Globus pallidus (tissue), 1 donor: ENCODE measurements around the gene OPRM1.
A peak's percentile ranks its signal among the peaks of the same experiment; 100 is the strongest.
"Not testable (repeated sequence)": the region's sequence is repeated elsewhere in the genome, so short reads cannot be mapped to it uniquely, and the experiment has no call there.

Source experiments
- DNase-seq: peaks from one replicate; pipeline ENCODE4 v3.0.0-alpha.2; 2015; ENCODE audit warnings: low spot score

The OPRM1 gene

DNA sequence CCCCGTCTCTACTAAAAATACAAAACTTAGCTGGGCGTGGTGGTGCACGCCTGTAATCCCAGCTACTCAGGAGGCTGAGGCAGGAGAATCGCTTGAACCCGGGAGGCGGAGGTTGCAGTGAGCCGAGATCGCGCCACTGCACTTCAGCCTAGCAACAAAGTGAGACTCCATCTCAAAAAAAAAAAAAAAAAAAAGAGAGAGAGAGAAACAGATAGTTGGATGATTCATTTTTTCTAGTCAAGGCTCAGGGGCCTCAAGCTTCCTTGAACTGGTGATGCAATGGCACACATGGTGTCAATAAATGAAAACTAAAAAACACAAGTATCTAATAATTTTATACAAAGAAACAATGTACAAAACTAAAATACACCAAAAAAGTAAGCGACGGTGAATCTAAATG lies 202.0 kb downstream of the OPRM1 start:
- not testable (repeated sequence) for DNase-seq

DNA sequence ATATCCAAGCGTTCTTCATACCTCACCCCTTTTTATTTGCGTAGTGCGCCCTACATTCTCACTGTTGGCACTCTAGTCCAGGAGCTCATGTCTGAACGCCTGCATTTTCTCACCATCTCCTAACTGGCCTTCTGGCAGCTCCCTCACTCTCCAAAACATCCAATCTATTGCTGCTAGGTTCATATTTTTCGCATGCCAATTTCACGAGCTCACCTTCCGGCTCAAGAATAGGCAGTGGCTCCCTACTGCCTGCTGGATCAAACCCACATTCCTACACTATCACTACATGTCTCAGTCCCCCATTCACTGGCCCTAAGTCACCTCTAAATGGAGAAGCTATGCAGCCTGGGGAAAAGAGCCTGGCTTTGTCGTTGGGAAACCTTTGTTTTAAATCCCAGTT lies 202.5 kb downstream of the OPRM1 start:
- no peak for DNase-seq

DNA sequence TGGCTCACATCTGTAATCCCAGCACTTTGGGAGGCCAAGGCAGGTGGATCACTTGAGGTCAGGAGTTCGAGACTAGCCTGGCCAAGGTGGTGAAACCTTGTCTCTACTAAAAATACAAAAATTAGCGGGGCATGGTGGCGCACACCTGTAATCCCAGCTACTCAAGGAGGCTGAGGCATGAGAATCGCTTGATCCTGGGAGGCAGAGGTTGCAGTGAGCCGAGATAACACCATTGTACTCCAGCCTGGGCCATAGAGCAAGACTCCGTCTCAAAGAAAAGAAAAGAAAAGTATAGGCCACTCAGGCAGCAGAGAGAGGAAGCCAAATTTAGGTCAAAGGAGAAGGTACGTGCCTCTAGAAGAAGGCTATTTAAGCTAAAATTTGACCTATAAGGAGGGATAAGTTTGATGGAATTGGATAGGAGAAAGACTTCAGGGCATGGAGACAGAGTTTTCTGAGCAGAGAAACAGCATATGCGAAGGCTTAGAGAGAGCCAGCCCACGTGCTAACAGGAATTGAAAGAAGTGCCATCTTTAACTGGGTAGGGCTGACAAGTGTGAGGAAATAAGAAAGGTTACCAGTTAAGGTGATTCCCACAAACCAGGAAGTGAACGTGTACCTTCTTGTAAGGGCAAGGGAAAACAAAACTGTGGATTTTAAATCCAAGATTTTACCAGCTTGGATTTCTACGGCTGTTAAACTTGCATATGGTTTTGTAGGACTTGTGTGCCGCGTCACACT lies 203.7 kb downstream of the OPRM1 start:
- DNase-seq = no peak

DNA sequence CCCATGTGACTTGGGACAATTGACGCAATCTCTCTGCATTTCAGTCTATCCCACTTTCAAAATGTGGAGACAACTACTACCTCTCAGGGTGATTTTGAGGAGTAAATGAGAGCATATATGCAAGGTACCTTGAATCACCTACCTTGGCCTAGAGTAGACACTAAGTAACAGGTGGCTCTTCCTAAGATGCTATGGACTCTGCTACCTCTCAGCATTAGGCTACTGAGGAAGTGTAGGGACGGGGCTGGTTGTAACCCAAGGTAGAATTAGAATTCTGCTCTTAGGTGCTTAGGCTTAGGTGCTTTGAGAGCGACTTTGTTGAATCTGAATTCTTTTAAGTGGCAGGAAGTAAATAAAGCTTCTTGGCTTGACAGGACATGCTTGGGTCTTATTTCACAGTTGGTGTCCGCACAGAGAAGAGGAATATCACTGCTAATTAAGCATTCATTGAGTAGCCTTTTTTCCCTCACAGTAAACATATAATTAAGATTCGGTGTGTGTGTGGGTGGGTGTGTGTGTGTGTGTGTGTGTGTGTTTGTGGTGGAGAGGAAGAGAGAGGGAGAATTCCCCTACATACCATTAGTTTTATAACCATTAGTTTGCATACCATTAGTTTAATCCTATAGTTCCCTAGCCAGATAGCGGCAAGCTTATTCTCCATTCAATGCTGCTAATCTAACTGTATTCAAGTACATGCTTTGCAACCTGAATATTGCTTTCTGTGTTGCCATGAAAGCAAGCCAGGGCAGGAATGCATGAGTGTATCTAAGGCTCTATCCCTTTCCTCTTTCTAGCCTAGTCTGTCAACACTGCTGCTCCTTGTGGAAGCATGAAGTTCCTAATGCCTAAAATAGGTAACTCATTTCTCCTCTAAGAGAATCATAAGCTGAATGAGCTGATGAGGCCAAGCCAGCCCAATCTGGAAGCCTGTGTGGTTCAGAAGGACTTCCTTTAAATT lies 205.0 kb downstream of the OPRM1 start:
- no peak for DNase-seq

DNA sequence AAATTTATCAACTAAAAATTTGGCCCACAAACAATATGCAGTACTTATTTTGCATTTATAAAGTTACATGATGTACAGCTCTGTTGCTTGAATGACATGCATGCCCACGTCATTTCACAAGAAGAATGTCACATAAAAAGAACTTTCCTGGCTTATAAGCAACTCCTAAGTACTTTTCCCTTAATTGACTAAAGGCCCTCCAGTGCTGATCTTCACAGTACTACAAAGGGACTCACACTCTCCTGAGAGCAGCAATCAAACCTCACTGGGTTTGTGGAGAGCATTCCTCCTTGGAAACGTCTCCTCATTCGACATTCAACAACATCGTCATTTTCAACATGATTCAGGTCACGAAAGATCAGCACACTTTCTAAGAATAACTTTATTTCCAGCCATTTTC lies 206.5 kb downstream of the OPRM1 start:
- no peak for DNase-seq

DNA sequence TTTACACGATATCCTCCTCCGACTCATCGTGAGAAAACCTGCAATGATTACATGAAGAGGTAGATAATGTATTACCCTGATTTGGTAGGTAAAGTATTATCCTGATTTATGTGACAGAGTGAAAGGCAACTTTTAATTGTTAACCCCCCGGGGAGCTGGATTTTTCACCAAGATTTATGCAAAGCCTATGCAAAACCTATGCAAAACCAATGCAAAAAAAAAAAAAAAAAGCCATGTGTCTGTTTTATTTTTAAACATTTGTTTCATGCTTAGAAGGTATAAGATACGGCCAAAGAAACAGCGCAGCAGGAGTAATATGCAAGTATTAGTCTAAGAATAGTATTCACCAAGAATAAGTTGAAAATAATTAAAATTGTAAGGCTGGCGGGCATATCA lies 207.7 kb downstream of the OPRM1 start:
- DNase-seq = no peak

DNA sequence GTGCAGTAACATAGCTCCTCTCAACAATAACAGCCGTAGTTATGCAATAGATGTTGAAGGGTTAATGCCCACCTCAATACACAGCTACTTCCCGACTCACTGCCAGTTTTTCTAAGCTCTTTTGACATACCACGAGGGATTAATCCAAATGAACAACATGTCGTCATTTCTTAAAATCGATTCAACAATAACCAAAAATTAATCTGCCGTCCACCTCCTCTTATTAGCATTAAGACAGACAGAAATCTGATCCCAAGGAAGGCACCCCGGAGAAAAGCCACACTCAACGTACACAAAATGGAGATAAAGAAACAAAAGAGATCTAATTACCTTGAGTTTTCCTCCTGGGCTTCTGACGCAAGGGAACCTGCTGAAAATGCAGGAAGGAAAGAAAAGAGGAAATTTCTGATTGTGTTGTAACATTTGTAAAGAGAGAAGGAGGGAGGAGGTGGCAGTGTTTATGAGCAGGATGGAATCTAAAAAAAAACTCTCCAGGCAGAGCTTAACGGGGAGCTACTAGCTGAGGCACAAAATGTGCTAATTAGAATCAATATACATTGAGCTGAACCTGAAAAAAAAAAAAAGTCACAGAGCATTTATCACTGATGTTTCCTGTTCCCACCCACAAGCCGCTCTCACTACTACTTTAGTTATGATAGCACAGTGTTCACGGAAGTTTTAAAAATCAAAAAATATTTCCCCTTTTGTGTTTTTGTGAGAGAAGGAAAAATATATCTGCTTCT lies 208.2 kb downstream of the OPRM1 start:
- DNase-seq = no peak

DNA sequence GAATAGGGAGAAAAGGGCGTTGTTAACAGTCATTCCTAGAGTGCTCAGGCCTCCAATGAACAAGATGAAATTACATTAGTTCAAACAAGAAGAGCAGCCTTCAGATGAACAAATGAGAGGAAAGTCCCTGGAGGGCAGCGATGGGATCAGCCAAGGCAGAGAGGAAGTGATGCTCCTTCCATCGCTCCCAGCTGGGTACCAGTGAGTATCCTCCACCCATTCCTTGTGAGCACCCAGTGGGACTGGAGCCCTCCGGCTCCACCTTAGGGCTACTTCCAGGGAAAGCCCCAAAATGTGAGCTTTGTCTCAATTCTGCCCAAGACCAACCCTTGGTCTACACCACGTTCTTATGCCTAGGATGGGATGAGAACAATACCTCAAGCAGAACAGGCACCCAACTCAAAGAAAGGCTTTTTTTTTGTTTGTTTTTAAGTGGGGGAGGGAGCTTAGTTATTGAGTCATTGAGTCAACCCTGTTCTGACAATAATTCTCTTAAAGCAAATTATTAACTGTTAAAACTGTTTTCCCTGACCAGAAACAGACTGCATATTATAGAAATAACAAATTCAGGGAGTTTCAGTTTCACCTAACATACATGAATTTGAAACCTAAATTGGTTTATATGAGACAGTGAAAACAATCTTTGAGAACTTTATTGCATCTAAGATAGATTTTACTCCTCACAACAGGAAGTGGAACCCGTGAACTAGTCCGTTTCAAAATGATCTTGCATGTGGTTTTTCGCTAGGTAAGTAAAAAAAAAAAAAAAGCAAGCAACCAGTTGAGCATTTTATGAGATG lies 210.7 kb downstream of the OPRM1 start:
- no peak for DNase-seq

DNA sequence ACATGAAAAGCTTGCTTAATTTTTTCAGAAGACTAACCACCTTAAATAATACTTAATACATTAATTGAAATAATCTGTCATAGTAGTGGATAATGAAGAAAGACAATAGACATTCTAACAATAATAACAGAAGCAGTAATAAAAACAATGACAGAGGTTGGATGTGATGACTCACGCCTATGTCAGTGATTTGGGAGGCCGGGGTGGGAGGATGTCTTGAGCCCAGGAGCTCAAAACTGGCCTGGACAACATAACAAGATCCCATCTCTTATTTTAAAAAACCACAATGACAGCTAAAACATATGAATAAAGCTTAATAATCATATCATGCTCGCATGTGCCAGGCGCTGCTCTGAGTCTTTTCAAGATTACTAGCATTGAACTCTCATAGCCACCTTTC lies 212.1 kb downstream of the OPRM1 start:
- DNase-seq = no peak

DNA sequence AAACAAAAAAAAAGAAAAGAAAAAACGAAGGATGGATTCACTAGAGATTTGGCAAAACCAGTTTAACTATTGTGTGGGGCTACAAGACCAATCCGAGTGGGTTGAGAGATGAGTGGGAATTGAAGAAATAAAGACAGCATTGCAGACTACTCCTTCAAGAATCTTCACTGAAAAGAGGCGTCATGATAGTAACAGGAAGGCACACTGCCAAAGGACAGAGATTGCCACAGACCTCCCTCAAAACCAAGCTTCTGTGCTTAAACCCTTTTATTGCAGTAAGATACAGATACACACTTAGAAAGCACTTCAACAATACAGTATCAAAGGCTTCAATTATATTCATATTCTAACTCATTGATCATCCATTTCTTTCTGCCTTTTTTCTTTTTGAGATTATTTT lies 213.6 kb downstream of the OPRM1 start:
- DNase-seq = no peak

DNA sequence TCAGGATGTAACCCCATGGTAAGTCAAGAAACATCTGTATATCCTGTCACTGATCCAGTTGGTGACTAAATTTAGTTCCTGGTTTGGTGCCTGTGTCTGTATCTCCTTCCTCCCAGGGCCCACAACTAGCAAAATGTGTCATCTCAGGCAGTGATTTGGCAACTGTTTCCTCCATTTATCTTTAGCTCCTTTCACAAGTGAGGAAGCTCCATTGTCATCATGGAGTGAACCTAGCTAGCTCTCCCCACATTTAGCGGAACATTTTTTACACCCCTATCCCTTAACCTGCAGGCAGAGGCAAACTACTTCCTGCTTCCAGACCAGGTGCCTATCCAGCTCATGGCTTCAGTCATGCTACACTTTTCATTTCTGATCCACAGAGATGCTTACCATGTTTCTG lies 218.0 kb downstream of the OPRM1 start:
- peak; percentile 72 for DNase-seq

DNA sequence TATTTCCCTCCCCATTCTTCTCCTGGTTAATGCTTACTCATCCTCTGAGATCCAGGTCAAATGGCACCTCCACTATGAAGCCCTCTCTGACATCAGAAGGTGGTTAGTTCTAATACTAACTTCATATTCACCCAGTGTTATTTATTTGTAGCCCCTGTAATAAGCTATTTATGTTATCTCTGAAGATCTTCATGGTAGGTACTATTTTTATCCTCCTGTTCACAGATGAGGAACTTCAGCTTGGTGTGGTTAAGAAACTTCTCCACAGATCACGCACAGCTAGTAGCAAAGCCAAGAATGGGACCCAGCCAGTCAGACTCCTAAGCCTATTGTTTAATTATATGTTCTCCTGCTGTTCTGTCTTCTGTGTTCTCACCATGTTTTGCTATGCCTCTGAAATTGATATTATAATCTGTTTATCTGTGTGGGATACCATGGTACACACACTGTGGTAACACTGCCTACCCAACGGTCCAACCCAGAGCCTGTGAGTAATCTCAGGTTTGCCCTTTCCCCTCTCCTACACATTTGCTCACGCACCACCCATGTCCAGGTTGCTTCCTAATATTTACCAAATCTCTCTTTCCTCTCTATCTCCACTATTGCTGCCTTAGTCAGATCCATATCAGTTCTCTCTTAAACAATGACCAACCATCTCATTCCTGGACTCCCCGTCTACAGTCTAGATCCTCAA lies 219.2 kb downstream of the OPRM1 start:
- DNase-seq = peak; percentile 66

DNA sequence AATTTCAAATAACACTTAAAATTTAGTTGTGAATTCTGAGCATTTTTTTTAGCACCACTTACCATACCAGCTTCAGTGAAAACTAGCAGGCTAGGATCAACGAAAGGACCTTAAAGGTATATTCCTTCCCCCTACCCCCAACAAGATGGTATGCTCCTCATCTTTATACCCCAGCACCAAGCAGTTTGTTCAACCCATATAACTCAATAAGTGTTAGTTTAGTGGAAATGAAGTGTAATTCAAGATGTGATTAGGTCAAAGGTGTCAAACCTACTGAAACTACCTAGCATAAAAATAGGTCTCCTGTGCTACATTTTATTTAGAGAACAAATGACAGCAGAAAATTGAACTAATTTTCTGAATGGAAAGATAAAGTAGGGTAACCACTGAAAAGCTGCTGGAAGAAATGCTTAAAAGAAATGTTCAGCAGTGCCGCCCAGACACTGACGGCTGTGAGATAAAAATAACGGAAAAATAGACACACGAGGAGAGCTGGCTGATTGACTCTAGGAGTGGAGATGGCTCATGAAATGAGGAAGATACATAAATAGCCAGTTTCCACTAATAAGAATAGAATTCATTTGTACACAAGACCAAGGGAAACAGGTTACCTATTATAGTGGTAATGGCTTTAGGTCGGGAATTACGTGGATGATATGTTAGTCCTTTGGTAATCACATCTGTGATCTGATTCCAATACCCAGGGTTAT lies 222.8 kb downstream of the OPRM1 start:
- peak; percentile 56 for DNase-seq

DNA sequence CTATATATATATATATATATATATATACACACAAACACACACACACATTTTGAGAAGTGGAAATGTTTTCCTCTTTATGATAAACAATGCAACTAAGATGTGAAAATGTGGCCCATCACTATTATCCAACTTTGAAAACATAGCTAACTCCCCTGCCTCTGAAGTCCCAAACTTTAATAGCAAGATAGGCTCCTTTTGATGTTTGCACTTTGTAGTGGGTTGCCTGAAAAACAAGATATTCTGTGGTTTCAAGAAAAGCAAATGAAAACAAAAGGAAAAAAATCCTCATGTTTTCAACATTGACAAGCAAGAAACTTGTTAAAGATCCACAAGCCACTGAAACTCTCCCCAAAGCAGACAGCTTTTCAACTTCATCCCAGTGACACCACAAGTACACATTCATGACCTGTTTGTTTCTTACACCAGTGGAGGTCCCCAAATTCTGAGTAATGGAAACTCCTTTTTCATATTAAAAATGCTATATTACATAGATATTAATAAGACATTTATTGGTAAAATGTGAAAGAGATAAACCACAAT lies 227.6 kb downstream of the OPRM1 start:
- no peak for DNase-seq

DNA sequence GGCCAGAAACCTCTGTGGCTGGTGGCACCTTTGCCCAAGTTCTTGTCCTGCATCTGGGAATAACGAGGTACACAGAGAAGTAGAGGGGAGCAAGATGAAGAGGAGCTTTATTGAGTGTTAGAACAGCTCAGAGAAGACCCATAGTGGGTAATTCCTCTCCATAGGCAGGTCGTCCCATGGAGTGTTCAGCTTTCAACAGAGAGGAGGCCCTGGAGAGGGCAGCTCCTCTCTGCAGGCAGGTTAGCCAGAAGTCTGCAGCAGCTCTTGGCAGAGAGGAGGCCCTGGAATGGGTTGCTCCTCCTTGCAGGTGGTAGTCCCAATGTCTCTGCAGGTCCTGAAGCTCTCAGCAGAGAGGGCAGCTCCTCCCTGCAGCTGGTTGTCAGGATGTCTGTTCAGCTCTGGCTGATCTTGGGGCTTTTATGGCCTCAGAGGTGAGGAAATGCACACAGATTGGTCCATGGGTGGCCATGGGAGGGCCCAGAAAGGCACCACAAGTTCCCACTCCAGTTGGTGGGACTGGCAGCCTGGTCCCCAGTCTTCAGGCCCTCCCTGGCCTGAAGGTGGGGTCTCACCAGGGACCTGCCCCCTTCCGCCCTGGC lies 228.6 kb downstream of the OPRM1 start:
- DNase-seq = peak; percentile 38

DNA sequence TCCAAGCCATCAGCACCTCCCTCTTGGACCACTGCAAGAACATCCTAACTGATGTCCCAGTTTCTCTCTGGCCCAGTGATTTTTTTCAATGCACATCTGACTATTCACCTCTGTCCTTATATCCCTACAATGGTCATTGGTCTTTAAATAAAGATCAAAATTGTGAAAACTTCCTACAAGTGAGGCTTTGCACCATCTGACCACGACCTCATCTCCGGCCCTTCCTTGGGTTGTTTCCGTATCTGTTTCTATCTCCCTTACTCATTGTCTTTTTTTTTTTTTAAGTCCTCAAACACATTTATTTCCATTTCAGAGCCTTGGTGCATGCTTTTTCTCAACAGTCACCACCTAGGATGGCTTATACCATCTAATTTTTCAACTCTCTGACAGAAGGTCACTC lies 229.4 kb downstream of the OPRM1 start:
- DNase-seq = no peak

DNA sequence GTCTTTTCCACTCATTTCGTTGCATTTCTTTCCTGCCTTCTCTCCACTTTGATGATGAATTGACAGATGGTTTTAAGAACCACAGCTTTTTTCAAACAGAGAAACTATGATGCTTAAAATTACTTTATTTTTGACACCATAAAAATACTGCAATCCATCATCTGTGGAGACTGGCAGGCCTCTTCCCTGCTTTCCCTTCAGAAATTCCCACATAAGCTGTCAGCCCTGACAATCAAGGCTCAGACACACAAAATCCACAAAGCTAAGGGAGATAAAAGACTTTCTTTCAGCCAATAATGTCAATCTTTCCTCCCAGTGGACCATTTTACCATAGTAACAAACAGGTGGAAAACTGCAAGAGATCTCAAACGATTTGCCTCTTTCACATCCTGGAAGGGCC lies 235.1 kb downstream of the OPRM1 start:
- no peak for DNase-seq

DNA sequence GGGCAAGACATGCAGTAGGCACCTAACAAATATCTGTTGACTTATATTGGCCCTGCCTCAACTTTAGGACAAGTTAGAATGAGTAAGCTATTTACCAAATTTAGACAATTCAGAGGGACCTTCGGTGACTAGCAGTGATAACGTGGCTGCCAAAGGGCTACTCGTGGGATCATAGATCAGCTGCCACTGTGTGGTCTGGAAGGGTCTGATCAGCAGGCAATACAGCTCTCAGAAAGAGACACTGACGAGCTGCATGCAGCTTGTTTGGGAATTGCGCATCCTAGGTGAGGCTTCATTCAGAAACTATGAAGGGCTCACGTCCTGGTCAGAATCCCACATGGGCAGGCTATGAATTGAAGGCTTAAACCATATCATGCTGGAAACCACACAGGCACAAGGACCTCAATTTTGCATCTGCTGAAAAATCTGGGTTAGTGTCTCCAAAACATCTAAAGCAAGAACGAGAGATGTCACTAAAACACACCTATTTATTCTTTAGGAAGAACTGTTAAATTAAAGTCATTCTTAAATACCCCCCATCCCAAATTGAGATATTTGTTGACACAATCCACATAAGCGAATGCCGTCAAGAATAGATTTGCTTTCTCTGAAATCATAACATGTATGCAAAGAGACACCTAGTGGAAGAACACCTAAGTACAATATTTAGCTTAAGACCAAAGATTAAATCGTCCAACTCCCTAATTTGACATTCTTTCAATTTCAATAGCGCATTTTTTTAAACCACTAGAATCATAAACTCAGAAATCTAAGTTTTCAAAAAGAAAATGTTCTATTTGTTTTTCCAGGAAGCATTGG lies 238.0 kb downstream of the OPRM1 start:
- peak; percentile 47 for DNase-seq

DNA sequence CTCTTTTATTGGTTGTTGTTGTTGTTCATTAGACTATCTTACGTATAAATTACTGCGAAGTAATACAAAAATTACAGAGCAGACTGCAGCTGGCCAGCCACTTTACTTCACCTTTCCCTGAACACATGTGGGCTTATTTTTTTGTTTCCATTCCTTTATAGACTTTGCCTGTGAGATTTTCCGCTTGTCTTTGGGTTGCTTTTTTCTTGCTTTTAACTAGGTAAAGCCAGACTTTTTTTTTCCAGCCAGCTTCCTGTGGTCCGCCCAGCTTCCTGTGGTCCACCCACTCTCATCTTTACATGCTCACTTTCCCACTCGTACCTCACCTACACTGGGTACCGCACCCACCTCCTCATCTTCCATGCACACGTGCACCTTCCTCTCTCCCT lies 238.6 kb downstream of the OPRM1 start:
- no peak for DNase-seq
